WTC11 (cell line): ENCODE data around the gene LDLRAD3. TPM values are rescaled to one million over a fixed set of nuclear protein-coding genes. Genes with fewer than 3 reads are reported as not detected.

Experiments used
- ATAC-seq: fragments of 200-7000 bp; cut with Tn5 transposase; 2 replicates; pipeline ENCODE4 v1.10.0; 2021; ENCODE audit warnings: mild to moderate bottlenecking, moderate library complexity
- CTCF ChIA-PET: fragments of 300-600 bp; sonication (Branson Sonifier 250); formaldehyde crosslinking; loops from one replicate; lab custom pipeline; 2021; ENCODE audit warnings: antibody characterized with exemption; lab: Charles Lee
- POLR2A ChIA-PET: fragments of 350-600 bp; sonication (Branson Sonifier 250); formaldehyde crosslinking; loops from one replicate; lab custom pipeline; 2021; ENCODE audit warnings: antibody characterized with exemption; lab: Charles Lee
- DNase-seq: peaks from one replicate; pipeline ENCODE4 v3.0.0; 2021; ENCODE audit warnings: low spot score
- H3K27ac Mint-ChIP-seq: 2 replicates; pipeline ENCODE4 v1.8.0; 2021; ENCODE audit warnings: mixed read lengths
- H3K27me3 Mint-ChIP-seq: 2 replicates; pipeline ENCODE4 v1.8.0; 2021; ENCODE audit warnings: low read depth, mild to moderate bottlenecking, moderate library complexity, mixed read lengths
- H3K36me3 Mint-ChIP-seq: 2 replicates; pipeline ENCODE4 v1.8.0; 2021; ENCODE audit warnings: mixed read lengths
- H3K4me1 Mint-ChIP-seq: 2 replicates; pipeline ENCODE4 v1.8.0; 2022; ENCODE audit warnings: mixed read lengths
- H3K4me3 Mint-ChIP-seq: 2 replicates; pipeline ENCODE4 v1.8.0; 2021; ENCODE audit warnings: mild to moderate bottlenecking, moderate library complexity, mixed read lengths
- H3K9me3 Mint-ChIP-seq: 2 replicates; pipeline ENCODE4 v1.8.0; 2021; ENCODE audit warnings: mixed read lengths
- CREB1 ChIP-seq: sonication (generic); formaldehyde crosslinking; IDR thresholded peaks from 2 replicates; pipeline ENCODE4 v1.8.0; 2023; ENCODE audit warnings: mild to moderate bottlenecking, missing genetic modification reagents
- ESRRA ChIP-seq: sonication (generic); formaldehyde crosslinking; IDR thresholded peaks from 2 replicates; pipeline ENCODE4 v1.8.1; 2022; ENCODE audit warnings: mild to moderate bottlenecking, missing genetic modification reagents, borderline replicate concordance
- HMGA2 ChIP-seq: fragments of 250-450 bp; sonication (Bioruptor Pico); IDR thresholded peaks from 2 replicates; pipeline ENCODE4 v1.4.0; 2021; ENCODE audit warnings: mild to moderate bottlenecking, moderate library complexity
- IRF2 ChIP-seq: sonication (generic); formaldehyde crosslinking; IDR thresholded peaks from 2 replicates; pipeline ENCODE4 v1.8.0; 2022; ENCODE audit warnings: low read depth, missing genetic modification reagents, borderline replicate concordance
- JUN ChIP-seq: sonication (generic); formaldehyde crosslinking; IDR thresholded peaks from 2 replicates; pipeline ENCODE4 v1.8.0; 2023; ENCODE audit warnings: mild to moderate bottlenecking, missing genetic modification reagents
- RELA ChIP-seq: sonication (generic); formaldehyde crosslinking; IDR thresholded peaks from 2 replicates; pipeline ENCODE4 v1.8.1; 2022; ENCODE audit warnings: missing genetic modification reagents, mild to moderate bottlenecking, borderline replicate concordance
- SMAD4 ChIP-seq: sonication (generic); formaldehyde crosslinking; IDR thresholded peaks from 2 replicates; pipeline ENCODE4 v1.8.0; 2022; ENCODE audit warnings: mild to moderate bottlenecking, missing genetic modification reagents
- TEAD4 ChIP-seq: sonication (generic); formaldehyde crosslinking; IDR thresholded peaks from 2 replicates; pipeline ENCODE4 v1.8.0; 2022; ENCODE audit warnings: mild to moderate bottlenecking, missing genetic modification reagents
- total RNA-seq: library from RNA; stranded (reverse); gene quantifications from 3 replicates; pipeline ENCODE4 v1.2.3, GENCODE V29; 2021
- TF ChIP-seq, protein P1 (sequence below): sonication (generic); formaldehyde crosslinking; conservative IDR thresholded peaks from 2 replicates; pipeline ENCODE4 v1.8.1; 2023; ENCODE audit warnings: mild to moderate bottlenecking, low read depth, missing genetic modification reagents, moderate library complexity
- TF ChIP-seq, protein P2 (sequence below): fragments of 250-450 bp; sonication (Bioruptor Pico); IDR thresholded peaks from 2 replicates; pipeline ENCODE4 v2.1.2; 2022; ENCODE audit warnings: mild to moderate bottlenecking, moderate library complexity
- TF ChIP-seq, protein P3 (sequence below): fragments of 250-450 bp; sonication (Bioruptor Pico); conservative IDR thresholded peaks from 2 replicates; pipeline ENCODE4 v1.9.0; 2021; ENCODE audit warnings: mild to moderate bottlenecking
- TF ChIP-seq, protein P4 (sequence below): sonication (generic); formaldehyde crosslinking; IDR thresholded peaks from 2 replicates; pipeline ENCODE4 v1.8.1; 2022; ENCODE audit warnings: low read depth, mild to moderate bottlenecking, moderate library complexity, missing genetic modification reagents, borderline replicate concordance
- TF ChIP-seq, protein P5 (sequence below): sonication (generic); formaldehyde crosslinking; IDR thresholded peaks from 2 replicates; pipeline ENCODE4 v1.8.0; 2023; ENCODE audit warnings: missing genetic modification reagents, mild to moderate bottlenecking, borderline replicate concordance
- TF ChIP-seq, protein P6 (sequence below): sonication (generic); formaldehyde crosslinking; IDR thresholded peaks from 2 replicates; pipeline ENCODE4 v1.8.0; 2023; ENCODE audit warnings: missing genetic modification reagents
- TF ChIP-seq, protein P7 (sequence below): sonication (generic); formaldehyde crosslinking; IDR thresholded peaks from 2 replicates; pipeline ENCODE4 v1.8.1; 2023; ENCODE audit warnings: mild to moderate bottlenecking, missing genetic modification reagents

LDLRAD3 gene
- total RNA-seq, 1 experiment from 2014 or later, result 14.5 TPM

DNA sequence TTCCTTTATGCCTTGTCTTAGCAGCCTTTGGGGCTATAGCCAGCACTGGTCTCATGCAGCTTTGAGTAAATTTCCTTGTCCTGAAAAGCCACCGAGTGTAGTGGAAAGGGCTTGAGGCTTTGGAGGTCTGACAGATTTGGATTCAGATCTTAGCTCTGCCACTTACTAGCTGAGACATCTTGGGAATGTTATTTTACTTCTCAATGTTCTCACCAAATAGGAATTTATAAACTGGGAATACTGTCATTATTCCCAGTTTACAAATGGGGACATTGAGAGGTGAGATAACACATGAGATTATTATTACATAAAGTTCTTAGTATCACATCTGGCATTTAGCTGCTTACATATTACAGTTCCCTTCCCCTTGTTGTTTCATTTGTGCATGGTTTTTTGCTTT lies 249.9 kb downstream of the LDLRAD3 start:
- H3K27ac Mint-ChIP-seq, result no peak overlapping the region

More for the DNA sequence above, 249.9 kb downstream of the LDLRAD3 start:
- ATAC-seq (no peak), DNase-seq (no peak)
- H3K4me3 Mint-ChIP-seq, result no peak overlapping the region
- TF ChIP-seq, protein P1, sequence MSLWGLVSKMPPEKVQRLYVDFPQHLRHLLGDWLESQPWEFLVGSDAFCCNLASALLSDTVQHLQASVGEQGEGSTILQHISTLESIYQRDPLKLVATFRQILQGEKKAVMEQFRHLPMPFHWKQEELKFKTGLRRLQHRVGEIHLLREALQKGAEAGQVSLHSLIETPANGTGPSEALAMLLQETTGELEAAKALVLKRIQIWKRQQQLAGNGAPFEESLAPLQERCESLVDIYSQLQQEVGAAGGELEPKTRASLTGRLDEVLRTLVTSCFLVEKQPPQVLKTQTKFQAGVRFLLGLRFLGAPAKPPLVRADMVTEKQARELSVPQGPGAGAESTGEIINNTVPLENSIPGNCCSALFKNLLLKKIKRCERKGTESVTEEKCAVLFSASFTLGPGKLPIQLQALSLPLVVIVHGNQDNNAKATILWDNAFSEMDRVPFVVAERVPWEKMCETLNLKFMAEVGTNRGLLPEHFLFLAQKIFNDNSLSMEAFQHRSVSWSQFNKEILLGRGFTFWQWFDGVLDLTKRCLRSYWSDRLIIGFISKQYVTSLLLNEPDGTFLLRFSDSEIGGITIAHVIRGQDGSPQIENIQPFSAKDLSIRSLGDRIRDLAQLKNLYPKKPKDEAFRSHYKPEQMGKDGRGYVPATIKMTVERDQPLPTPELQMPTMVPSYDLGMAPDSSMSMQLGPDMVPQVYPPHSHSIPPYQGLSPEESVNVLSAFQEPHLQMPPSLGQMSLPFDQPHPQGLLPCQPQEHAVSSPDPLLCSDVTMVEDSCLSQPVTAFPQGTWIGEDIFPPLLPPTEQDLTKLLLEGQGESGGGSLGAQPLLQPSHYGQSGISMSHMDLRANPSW (CRISPR knock-in tag), result no peak
- no peak for TF ChIP-seq RELA (CRISPR knock-in tag)
- no peak for TF ChIP-seq SMAD4 (CRISPR knock-in tag)
- TF ChIP-seq, protein P2, sequence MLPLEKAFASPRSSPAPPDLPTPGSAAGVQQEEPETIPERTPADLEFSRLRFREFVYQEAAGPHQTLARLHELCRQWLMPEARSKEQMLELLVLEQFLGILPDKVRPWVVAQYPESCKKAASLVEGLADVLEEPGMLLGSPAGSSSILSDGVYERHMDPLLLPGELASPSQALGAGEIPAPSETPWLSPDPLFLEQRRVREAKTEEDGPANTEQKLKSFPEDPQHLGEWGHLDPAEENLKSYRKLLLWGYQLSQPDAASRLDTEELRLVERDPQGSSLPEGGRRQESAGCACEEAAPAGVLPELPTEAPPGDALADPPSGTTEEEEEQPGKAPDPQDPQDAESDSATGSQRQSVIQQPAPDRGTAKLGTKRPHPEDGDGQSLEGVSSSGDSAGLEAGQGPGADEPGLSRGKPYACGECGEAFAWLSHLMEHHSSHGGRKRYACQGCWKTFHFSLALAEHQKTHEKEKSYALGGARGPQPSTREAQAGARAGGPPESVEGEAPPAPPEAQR (CRISPR knock-in tag), result no peak
- no peak for TF ChIP-seq HMGA2 (CRISPR knock-in tag)
- TF ChIP-seq, protein P3, sequence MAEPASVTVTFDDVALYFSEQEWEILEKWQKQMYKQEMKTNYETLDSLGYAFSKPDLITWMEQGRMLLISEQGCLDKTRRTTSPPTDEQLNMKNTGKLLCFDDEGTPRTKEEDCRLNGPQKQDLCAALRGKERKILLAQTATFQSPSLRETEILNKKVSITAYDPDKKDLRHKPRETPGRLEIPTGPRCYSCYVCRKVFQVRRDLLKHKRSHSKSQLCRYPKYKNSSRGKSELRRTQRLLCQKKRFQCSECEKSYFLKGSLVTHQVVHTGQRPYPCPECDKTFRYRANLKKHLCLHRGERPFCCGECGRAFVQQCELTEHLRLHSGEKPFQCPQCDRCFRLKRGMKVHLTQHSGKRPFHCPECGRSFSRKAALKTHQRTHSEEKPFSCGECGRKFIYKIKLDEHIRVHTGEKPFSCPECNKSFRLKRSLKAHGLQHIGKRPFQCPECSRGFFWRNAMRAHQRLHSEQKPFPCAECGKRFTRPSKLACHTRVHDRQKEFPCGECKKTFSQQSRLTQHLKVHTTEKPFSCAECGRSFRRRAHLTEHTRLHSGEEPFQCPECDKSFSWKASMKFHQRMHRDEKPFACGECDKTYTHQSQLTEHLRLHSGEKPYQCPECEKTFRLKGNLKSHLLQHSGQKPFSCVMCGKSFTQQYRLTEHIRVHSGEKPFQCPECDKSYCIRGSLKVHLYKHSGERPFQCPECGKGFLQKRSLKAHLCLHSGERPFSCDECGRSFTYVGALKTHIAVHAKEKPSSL (CRISPR knock-in tag), result no peak
- no peak for TF ChIP-seq IRF2
- TF ChIP-seq, protein P4, sequence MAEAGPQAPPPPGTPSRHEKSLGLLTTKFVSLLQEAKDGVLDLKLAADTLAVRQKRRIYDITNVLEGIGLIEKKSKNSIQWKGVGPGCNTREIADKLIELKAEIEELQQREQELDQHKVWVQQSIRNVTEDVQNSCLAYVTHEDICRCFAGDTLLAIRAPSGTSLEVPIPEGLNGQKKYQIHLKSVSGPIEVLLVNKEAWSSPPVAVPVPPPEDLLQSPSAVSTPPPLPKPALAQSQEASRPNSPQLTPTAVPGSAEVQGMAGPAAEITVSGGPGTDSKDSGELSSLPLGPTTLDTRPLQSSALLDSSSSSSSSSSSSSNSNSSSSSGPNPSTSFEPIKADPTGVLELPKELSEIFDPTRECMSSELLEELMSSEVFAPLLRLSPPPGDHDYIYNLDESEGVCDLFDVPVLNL (CRISPR knock-in tag), result no peak
- TF ChIP-seq ESRRA (CRISPR knock-in tag), result no peak
- TF ChIP-seq, protein P5, sequence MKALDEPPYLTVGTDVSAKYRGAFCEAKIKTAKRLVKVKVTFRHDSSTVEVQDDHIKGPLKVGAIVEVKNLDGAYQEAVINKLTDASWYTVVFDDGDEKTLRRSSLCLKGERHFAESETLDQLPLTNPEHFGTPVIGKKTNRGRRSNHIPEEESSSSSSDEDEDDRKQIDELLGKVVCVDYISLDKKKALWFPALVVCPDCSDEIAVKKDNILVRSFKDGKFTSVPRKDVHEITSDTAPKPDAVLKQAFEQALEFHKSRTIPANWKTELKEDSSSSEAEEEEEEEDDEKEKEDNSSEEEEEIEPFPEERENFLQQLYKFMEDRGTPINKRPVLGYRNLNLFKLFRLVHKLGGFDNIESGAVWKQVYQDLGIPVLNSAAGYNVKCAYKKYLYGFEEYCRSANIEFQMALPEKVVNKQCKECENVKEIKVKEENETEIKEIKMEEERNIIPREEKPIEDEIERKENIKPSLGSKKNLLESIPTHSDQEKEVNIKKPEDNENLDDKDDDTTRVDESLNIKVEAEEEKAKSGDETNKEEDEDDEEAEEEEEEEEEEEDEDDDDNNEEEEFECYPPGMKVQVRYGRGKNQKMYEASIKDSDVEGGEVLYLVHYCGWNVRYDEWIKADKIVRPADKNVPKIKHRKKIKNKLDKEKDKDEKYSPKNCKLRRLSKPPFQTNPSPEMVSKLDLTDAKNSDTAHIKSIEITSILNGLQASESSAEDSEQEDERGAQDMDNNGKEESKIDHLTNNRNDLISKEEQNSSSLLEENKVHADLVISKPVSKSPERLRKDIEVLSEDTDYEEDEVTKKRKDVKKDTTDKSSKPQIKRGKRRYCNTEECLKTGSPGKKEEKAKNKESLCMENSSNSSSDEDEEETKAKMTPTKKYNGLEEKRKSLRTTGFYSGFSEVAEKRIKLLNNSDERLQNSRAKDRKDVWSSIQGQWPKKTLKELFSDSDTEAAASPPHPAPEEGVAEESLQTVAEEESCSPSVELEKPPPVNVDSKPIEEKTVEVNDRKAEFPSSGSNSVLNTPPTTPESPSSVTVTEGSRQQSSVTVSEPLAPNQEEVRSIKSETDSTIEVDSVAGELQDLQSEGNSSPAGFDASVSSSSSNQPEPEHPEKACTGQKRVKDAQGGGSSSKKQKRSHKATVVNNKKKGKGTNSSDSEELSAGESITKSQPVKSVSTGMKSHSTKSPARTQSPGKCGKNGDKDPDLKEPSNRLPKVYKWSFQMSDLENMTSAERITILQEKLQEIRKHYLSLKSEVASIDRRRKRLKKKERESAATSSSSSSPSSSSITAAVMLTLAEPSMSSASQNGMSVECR, result no peak
- TF ChIP-seq, protein P6, sequence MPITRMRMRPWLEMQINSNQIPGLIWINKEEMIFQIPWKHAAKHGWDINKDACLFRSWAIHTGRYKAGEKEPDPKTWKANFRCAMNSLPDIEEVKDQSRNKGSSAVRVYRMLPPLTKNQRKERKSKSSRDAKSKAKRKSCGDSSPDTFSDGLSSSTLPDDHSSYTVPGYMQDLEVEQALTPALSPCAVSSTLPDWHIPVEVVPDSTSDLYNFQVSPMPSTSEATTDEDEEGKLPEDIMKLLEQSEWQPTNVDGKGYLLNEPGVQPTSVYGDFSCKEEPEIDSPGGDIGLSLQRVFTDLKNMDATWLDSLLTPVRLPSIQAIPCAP (CRISPR knock-in tag), result no peak
- TF ChIP-seq CREB1 (CRISPR knock-in tag), result no peak
- TF ChIP-seq TEAD4 (CRISPR knock-in tag), result no peak
- TF ChIP-seq, protein P7, sequence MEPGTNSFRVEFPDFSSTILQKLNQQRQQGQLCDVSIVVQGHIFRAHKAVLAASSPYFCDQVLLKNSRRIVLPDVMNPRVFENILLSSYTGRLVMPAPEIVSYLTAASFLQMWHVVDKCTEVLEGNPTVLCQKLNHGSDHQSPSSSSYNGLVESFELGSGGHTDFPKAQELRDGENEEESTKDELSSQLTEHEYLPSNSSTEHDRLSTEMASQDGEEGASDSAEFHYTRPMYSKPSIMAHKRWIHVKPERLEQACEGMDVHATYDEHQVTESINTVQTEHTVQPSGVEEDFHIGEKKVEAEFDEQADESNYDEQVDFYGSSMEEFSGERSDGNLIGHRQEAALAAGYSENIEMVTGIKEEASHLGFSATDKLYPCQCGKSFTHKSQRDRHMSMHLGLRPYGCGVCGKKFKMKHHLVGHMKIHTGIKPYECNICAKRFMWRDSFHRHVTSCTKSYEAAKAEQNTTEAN, result no peak
- TF ChIP-seq JUN (CRISPR knock-in tag), result no peak
- TF ChIP-seq, all 79 proteins: peak for 0
- ChIA-PET POLR2A (no interaction called here), CTCF (interaction anchor here (2.3 kb wide), 1 partner anchor 72 kb away, joined by 5 read pairs; no protein-coding TSS in a partner anchor)
- H3K4me1 Mint-ChIP-seq, result peaks cover 24% of the 10 kb centered on the region
- H3K27me3 Mint-ChIP-seq, result no peaks in the 10 kb centered on the region
- peaks cover 10% of the 10 kb centered on the region for H3K9me3 Mint-ChIP-seq
- H3K36me3 Mint-ChIP-seq, result peaks cover 9% of the 10 kb centered on the region
